NCI-H2227 (cell line): ENCODE results near the gene PARD6G.
"Not testable (repeated sequence)": the region's sequence is repeated elsewhere in the genome, so short reads cannot be mapped to it uniquely, and the experiment has no call there.

Experiments
- DNase-seq: peaks from one replicate; lab custom pipeline; 2025; ENCODE audit not compliant: unreplicated experiment; lab: John Stamatoyannopoulos, UW

PARD6G gene

GRCh38 chr18:80241919-80242777, 5.2 kb downstream of the PARD6G start:
- DNase-seq: no peak

GRCh38 chr18:80239830-80240229, 7.5 kb downstream of the PARD6G start:
- DNase-seq: no peak

- DNase-seq: no peak
Observed at GRCh38 chr18:80238651-80239260, 8.6 kb downstream of the PARD6G start.

- not testable (repeated sequence) for DNase-seq
Observed at GRCh38 chr18:80237519-80237918, 9.8 kb downstream of the PARD6G start.

- DNase-seq: no peak
Observed at GRCh38 chr18:80234398-80234797, 12.9 kb downstream of the PARD6G start.

GRCh38 chr18:80233899-80234298, 13.4 kb downstream of the PARD6G start:
- no peak for DNase-seq

GRCh38 chr18:80233201-80233835, 14.0 kb downstream of the PARD6G start:
- DNase-seq: no peak

- DNase-seq: no peak
Observed at GRCh38 chr18:80232710-80233109, 14.6 kb downstream of the PARD6G start.

GRCh38 chr18:80232030-80232429, 15.3 kb downstream of the PARD6G start:
- DNase-seq: no peak

GRCh38 chr18:80231616-80232015, 15.7 kb downstream of the PARD6G start:
- DNase-seq: no peak

- DNase-seq: no peak
Observed at GRCh38 chr18:80231151-80231550, 16.2 kb downstream of the PARD6G start.

GRCh38 chr18:80229766-80230745, 17.3 kb downstream of the PARD6G start:
- no peak for DNase-seq

GRCh38 chr18:80229363-80229762, 18.0 kb downstream of the PARD6G start:
- DNase-seq: no peak

GRCh38 chr18:80228051-80228848, 19.1 kb downstream of the PARD6G start:
- DNase-seq: no peak

GRCh38 chr18:80227472-80227871, 19.8 kb downstream of the PARD6G start:
- DNase-seq: no peak

GRCh38 chr18:80225685-80226084, 21.6 kb downstream of the PARD6G start:
- no peak for DNase-seq

- no peak for DNase-seq
Observed at GRCh38 chr18:80223581-80224148, 23.6 kb downstream of the PARD6G start.

- DNase-seq: not testable (repeated sequence)
Observed at GRCh38 chr18:80219488-80219887, 27.8 kb downstream of the PARD6G start.

GRCh38 chr18:80218341-80219227, 28.7 kb downstream of the PARD6G start:
- DNase-seq: no peak
